Activated CD8-positive, alpha-beta memory T cell treated with anti-CD3 and anti-CD28 coated beads for 4 hours (primary cell): ENCODE measurements around the gene TNRC18.
"Not testable (repeated sequence)": the region's sequence is repeated elsewhere in the genome, so short reads cannot be mapped to it uniquely, and the experiment has no call there.

Source experiments
- DNase-seq, 2 donors: peaks; one replicate each; pipeline ENCODE4 v3.0.0-alpha.2; 2020; ENCODE audit warnings: low read depth in 2 of 2

Gene TNRC18

DNA sequence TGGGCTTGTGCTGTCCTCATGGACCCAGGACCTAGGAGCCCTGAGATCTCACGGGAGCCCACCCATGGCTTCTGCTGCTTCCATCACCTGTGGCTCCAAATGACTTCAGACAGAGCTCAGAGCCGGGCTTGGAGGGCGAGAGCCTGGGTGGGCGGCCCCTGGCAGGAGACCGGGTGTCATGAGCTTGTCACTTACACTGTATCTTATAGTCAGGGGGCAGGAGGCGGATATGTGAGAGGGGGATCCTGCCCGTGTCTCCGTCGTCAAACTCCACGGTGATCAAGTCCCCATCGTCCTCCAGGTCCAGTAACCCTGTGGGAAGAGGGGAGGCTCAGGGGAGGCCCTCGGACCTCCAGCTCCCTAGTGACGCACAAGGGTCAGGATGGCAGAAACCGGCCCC lies 107.9 kb downstream of the TNRC18 start:
- DNase-seq = no peak

DNA sequence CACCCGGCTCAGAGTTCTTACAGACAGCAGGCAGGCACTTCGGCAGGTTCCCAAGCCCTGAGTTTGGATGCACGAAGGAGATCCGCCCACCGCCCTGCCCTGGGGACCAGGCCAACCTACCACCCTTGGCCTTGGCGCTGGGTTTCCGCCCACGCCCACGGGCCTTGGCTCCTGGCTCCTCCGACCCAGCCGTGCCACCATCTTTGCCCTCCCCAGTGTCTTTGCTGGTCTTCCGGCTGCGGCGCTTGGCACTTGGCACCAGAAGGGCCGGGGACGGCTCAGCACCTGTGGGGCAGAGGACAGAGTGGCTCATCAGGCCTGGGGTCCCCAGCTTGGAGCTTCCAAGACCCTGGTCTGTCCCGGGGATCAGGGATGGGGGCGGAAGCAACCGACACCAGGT lies 108.8 kb downstream of the TNRC18 start:
- DNase-seq = no peak

DNA sequence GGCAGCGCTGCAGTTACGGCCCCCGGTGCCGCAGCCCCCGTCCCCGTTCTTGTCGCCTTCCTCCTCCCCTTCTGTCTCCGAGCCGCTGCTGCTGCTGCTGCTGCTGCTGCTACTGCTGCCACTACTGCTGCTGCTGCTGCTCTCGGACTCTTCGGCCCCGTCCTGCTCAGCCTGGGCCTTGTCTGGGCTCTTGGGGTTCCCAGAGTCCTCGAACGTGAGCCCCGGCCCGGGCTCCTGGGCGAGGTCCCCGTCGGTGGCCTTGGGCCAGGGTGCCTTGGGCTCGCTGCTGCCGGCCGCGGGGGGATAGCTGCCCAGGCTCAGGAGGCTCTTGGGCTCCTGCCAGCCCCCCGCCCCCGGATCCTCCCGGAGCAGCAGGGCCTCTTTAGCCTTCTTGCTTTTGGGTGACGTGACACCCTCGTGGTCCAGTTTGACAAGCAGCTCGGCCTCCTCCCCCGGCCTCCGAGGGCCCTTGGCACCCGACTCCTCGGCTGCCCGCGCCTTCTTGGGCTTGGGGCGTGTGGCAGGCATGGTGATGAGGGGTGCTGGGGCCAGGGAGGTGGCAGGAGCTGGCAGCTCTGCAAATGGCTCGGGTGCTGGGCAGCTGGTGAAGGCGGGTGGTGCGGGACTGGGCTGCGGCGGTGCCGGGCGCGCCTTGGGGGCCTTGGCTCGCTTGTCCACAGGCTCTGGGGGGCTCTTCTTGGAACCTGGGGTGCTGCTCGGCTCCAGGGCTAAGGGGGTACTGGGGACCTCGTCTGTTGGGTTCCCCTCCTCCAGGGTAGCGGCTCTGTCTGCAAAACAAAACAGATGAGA lies 110.4 kb downstream of the TNRC18 start:
- DNase-seq = not testable (repeated sequence)

DNA sequence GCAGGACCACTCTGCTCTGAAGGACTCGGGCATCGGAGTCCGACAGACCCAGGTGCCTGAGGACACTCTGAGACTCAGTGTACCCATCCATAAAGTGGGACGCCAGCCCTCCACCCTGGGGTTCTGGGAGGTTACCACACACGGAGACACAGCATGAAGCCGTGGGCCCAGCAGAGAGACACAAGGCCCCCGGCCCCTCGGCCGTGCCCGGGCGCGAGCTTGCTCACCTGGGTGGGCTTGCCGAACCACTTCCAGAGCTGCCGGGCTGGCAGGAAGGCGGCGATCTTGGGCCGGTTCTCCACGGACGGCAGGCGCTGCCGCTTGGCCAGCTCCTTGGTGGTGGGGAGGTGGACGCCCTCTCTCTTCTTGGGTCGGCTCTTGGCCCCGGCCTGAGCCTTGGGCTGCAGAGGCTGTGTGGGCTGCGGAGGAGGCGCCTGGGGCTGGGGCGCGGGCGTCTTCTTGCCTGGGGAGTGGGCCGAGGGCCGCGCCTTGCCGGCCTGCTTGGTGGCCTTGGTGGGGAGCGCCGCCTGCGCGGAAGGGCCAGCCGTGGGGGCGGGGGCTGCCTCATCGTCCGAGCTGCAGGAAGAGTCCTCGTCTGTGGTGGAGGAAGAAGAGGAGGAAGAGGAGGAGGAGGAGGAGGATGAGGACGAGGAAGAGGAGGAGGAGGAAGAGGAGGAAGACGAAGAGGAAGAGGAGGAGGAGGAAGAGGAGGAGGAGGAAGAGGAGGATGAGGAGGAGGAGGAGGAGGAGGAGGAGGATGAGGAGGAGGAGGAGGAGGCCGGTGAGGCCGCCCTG lies 111.2 kb downstream of the TNRC18 start:
- DNase-seq = not testable (repeated sequence)

DNA sequence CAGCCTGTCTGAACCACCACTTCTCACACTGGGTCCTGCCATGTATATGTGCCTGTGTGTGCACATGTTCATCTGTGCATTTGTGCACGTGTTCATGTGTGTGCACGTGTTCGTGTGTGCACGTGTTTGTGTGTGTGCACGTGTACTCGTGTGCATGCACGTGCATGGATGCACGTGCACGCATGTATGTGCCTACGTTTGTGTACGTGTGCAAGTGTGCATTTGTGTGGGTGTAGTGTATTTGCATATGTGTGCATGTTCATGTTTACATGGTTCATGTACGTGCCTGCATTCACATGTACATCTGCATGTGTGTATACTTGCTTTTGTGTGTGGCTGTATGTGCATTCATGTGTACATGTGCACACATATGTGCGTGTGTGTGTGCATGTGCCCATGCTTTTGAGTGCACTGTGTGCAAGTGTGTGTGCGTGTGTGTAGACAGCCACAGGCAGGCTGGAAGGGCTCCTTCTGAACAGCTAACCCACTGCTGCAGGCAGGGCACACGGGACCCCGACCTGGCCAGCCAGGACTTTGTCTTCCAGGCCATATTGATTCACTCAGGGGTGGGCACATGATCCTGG lies 112.7 kb downstream of the TNRC18 start:
- no peak for DNase-seq

DNA sequence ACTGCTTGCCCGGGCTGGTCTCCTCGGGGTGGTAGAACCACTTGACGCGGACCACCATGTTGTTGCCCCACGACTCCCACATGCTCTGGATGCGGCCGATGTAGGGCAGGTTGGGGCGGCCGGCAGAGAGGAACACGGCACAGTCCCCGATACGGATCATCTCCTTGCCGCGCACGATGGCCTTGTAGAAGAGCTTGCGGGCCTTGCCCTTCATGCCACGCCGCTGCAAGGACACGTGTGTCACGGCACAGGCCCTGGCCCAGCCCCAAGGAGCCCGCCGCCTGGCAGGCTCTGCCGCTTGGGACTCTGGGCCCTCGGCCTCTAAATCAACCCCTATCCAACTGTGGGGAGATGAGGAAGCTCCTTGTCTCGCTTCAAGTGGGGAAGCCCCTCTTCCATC lies 114.5 kb downstream of the TNRC18 start:
- DNase-seq = no peak

DNA sequence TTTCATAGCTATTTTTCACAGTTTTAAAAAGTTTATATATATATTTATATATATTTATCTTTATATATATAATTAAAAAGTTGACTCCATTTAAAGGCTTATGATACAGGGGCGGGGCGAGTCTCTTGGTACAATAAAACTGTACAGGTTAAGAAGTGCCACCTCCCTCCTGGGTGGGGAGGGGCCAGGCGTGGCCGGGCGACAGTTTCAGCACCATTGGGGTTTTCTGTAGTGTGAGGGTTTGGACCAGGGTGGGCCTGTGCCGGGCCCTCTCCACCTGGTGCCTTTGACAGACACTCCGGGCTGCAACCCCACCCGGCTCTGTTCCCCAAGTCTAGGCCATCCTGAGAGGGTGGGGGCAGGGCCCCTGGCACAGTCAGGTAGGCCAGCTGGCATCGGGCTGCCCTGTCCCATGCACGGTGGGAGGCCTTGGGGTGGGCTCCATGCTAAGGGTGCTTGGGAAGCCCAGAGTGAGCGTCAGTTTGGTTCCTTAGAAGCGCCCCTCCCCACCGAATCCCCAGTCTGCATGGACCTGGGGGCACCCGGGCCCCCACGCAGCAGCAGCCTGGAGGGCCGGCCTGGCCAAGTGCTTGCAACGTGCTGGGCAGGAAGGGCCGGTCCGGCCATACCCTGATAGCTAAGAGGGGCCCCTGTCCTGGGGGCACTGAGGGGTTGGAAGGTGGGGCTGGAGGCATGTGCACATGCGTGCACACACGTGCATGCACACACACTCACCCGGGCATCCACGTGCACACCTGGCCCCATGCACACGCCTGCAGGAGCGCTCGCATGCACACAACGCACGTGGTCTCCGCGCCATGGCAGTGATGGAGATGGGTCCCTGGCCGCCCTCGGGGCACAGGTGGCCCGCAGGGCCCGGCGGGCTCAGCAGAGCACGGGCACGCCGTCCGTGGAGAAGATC lies 116.2 kb downstream of the TNRC18 start:
- not testable (repeated sequence) for DNase-seq

DNA sequence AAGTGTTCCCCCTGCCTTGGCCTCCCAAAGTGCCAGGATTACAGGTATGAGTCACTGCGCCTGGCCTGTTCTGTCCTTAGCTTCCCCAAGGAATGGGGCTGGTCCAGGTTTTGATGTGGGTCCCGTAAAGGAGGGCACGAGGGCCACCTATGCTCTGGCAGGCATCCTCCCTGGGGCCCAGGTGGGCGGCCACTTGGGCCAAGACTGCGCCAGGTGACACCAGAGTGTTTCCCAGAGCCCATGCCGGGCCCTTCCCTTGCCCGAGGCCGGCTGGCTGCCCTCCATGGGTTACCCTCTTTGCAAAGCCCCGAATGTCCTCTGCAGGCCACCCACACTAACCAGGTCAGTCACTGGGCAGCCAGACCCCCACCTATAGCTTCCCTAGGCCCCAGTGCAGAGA lies 118.6 kb downstream of the TNRC18 start:
- not testable (repeated sequence) for DNase-seq

DNA sequence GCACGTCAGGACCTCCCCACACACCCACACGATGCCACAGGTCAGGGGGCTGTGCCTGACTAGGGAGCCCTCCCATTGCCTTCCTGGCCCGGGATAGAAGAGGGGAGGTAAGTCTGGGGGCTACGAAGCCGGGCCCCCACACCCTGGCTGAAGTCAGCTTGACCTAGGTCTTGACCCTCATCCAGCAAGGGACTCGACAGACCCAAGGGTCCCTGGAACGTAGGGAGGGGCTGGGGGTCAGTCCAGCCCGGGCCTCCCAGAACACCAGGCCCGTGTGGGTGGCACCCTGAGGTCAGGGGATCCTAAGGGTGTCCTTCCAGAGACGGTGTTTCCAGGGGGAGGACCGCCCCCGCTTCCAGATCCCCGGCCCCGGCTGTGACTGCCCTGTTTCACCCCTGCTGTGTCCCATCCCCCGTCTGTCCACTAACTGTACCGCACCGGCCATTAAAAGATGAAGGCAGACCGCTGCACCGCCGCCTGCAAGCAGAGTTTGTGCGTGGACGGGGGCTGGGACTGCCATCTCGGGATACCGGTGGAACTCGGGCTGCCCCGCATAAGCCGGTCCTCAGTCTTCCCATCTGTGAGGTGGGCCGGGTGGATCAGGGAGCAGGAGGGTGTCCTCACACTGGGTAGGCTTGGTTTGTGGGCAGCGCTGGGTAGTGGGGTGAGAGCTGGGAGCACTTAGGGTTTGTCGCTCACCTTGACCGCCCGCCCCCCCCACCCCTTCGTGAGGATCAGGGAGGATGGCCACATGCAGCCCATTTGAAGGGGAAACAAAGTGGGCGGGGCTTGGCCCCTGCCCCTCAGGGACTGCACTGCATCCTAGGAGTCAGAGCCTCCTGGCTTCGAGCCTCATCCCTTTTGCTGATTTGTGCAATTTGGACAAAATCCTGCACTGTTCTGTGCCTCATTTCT lies 119.8 kb downstream of the TNRC18 start:
- DNase-seq = no peak

DNA sequence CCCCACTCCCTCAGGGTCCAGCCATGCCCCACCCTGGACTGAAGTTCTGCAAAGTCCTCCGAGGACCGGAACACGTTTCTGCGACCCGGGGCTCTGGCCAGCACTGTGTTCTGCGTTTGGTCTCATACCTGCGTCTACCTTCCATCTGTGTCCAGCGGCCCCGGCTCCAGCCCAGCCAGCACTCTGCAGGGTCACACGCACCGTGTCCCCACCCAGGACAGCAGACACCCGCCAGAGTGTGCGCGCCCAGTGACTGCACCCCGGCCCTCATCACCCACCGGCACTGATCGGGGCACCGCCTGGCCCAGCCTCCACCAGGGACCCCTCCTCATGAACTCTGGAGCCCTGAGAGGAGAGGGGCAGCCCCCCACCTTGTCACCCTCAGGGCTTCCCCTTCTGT lies 120.6 kb downstream of the TNRC18 start:
- DNase-seq = no peak

DNA sequence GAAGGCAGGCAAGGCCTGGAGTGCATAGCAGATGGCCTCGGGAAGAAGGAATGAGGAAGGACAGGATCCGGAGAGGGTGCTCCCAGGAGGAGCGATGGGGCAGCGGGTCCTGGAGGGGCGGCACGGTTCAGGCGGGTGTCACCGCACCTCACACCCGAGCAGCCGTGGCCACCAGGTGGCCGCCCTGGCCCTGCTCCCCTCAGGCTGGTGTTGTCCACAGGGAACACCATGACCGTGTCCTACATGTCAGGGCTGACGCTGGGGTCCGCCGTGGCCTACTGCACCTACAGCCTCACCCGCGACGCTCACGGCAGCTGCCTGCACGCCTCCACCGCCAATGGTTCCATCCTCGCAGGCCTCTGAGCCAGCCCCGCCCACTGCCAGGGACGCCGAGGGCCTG lies 121.1 kb downstream of the TNRC18 start:
- no peak for DNase-seq

DNA sequence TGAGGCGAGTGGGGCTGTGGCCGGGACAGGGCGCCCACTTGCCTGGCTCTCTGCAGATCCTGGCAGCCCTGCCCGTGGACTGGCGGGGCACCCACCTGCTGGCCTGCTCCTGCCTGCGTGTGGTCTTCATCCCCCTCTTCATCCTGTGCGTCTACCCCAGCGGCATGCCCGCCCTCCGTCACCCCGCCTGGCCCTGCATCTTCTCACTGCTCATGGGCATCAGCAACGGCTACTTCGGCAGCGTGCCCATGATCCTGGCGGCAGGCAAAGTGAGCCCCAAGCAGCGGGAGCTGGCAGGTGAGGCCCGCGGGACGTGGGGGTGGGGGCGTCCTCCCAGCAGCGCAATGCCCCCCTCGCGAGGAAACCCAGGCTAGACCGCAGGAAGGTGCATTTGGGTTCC lies 123.3 kb downstream of the TNRC18 start:
- DNase-seq = no peak

DNA sequence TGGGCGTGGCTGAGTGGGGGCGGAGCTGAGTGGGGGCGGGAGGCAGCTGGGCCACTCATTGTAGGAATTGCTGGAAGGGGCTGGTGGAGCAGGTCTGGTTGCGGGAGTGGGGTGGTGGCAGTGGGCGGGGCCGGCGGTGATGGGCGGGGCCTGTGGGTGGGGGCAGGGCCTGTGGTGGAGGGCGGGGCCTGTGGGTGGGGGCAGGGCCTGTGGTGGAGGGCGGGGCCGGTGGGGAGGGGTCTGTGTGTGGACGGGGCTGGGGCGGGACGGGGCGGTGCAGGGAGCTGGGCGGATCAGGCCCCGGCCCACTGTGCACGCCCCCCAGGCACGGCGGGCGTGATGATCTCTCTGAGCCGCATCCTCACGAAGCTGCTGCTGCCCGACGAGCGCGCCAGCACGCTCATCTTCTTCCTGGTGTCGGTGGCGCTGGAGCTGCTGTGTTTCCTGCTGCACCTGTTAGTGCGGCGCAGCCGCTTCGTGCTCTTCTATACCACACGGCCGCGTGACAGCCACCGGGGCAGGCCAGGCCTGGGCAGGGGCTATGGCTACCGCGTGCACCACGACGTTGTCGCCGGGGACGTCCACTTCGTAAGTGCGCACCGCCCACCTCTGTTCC lies 126.9 kb downstream of the TNRC18 start:
- DNase-seq = peak; percentile 35 to 47

DNA sequence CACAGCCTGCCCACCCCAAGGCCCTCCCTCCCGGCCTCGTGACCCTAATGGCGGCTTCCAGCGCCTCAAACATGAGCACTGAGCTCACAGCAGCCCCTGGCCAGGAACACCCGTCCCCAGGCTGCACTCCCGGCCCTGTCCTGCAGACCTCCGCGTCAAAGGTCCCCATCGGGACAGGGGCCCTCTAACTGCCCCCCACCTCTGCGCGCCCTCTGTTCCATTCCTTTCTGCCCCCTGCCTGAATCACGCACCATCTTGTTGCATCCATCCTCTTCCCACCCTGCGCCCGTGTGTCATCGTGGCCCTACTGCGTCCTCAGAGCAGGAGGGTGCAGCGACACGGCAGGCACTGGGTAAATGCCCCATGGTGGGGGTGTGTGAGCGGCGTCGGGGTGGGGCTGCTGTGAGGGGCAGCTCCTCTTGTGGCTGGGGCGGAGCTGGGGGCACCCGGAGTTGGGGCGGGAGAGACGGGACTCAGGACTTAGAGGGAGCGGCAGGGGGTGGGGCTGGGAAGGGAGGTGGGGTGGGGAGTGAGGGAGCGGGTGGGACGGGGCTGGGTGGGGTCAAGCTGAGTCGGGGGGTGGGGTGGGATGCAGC lies 127.5 kb downstream of the TNRC18 start:
- no peak for DNase-seq

DNA sequence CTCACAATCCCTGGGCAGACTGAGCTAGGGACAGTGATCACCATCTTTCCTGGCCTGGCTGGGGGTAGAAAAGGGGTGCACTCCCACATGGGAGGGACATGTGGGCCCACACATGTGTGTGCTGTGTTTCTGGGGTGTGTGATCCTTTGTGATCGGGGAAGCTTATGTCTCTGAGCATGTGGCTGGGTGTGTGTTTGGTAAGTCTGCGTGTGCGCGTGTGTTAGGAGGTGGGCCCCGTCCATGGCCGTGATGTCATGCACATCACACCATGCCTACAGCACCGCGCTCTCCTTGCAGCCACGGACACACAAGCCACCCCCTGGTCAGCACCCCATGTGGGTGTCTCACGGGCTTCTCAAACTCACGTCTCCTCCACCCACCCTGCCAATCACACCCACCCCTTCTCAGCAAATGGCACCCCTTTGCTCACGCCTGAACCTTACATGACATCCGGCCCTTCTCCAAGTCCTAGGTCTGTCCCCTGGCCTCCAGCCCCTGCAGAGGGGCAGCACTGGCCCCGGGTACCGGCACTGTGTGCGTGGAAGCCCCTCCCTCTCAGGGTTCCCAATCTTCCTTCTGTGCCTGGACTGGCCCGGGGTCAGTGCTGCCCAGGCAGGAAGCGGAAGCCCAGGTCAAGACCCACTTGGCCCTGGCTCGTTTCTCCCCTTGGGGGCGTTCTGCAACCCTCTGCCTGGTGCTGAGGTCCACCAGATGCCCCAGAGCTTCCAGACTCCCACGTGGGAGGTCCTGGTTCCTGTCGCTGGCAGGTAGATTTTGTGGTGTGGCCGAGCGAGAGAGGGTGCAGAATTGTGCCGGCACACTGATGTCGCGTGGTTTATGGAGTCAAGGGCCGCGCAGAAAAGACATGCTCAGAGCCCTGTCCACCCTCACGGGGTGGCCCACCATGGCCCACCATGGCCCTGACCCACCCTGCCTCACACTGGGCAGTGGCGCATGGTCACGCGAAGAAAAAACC lies 128.3 kb downstream of the TNRC18 start:
- no peak for DNase-seq

DNA sequence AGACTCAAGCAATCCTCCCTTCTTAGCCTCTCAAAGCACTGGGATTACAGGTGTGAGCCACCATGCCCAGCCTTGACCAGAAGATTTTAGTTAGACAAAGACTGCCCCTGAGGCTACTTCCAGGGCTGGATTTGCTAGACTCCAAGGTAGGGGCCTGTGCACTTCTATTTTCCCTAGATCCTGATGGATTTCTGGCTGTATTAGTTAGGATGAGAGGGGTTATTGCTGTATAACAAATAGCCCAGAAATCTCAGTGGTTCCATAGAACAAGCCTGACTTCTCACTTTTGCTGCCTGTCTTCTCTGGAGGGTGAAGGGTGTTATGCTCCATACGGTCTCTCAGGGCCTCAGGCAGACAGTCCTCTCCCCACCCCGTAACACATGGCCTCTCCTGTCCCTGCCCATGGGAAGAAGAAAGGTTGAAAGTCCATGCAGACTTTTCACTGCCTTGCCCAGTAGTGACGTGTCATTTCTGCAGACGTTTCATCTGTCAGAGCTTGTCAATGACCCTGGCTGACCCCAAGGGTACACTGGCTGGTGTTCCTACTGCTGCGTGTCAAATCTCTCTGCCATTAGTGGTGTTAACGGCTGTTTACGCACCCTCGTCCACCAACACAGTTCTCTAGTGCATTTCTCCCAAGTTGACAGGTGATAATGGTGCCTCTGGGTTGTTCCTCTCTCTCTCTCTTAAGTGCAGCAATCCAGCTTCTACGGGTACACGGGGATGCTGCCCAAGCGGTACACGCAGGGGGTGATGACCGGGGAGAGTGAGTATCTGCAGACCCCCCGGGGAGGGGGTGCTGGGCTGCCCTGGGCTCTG lies 129.3 kb downstream of the TNRC18 start:
- no peak for DNase-seq

DNA sequence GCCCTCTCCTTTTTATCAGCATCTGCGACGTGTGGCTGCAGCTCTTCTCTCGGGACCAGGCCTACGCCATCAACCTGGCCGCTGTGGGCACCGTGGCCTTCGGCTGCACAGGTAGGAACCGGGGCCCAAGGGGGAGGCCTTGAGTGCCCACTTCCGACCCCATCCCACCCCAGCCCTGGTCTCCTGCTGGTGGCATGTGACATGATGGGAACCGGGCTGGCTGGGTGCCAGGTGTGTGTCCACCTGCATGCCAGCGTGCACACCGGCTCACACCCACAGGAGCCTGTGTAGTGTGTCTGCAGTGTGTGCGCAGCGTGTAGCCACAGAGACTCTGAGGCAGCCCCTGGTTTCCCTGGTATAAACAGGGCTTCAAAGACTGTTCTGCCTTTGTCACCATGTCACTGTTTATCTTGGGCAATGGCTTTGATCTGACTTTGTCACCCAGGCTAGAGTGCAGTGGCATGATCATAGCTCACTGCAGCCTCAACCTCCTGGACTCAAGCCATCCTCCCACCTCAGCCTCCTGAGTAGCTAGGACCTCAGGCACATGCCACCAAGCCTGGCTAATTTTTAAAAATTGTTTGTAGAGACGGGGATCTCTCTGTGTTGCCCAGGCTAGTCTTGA lies 131.8 kb downstream of the TNRC18 start:
- not testable (repeated sequence) for DNase-seq
